ENCODE data around the gene ITGA7. TPM values are rescaled to one million over a fixed set of nuclear protein-coding genes. Genes with fewer than 3 reads are reported as not detected.
A peak's percentile ranks its signal among the peaks of the same experiment; 100 is the strongest.

ITGA7 gene
- total RNA-seq, 2 donors from 2014 or later: 285 to 317 TPM

DNA sequence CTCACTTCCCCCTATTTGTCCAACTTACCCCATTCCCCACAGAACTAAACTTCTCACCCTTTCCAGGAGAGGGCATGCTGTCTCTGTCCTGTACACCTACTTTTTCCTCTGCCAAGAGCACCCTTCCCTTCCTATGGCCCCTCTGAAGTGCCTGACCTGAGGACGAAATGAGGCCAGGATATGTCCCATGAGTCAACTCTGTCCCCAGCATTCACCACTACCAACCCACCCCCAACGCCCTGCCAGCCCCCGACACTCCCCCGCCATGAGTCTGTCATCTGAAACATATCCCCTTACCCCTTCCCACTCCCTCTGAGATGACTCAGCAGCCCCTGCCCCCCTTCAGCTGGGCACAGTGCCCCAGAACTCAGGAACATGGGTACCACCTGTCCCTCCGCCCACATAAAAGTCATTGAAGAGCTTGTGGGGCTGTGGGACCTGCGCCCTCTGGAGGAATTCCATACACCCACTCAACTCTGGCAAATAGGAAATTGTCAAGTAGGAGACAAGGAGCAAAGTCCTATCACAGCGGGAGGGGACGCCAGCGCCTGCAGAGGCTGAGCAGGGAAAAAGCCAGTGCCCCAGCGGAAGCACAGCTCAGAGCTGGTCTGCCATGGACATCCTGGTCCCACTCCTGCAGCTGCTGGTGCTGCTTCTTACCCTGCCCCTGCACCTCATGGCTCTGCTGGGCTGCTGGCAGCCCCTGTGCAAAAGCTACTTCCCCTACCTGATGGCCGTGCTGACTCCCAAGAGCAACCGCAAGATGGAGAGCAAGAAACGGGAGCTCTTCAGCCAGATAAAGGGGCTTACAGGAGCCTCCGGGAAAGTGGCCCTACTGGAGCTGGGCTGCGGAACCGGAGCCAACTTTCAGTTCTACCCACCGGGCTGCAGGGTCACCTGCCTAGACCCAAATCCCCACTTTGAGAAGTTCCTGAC is 26.3 kb downstream of the ITGA7 start:
- H3K4me1 ChIP-seq (ENCODE audit: control insufficient read depth in 1 of 2, low read depth in 2 of 2): peaks cover 6 to 15% of the 10 kb centered on the region in 2 donors
- H3K27me3 ChIP-seq (replicated peaks; ENCODE audit: insufficient read depth): no peaks in the 10 kb centered on the region
- ATAC-seq (ENCODE audit: insufficient number of reproducible peaks, low FRiP score, low read depth): peak; percentile 44
- TF ChIP-seq, protein P1, sequence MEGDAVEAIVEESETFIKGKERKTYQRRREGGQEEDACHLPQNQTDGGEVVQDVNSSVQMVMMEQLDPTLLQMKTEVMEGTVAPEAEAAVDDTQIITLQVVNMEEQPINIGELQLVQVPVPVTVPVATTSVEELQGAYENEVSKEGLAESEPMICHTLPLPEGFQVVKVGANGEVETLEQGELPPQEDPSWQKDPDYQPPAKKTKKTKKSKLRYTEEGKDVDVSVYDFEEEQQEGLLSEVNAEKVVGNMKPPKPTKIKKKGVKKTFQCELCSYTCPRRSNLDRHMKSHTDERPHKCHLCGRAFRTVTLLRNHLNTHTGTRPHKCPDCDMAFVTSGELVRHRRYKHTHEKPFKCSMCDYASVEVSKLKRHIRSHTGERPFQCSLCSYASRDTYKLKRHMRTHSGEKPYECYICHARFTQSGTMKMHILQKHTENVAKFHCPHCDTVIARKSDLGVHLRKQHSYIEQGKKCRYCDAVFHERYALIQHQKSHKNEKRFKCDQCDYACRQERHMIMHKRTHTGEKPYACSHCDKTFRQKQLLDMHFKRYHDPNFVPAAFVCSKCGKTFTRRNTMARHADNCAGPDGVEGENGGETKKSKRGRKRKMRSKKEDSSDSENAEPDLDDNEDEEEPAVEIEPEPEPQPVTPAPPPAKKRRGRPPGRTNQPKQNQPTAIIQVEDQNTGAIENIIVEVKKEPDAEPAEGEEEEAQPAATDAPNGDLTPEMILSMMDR (IDR thresholded peaks at IDR 0.05): peak; percentile 36
- peak overlapping the region; percentile 34 to 47 for H3K27ac ChIP-seq
- peaks cover 16% of the 10 kb centered on the region for H3K36me3 ChIP-seq
- no peaks in the 10 kb centered on the region for H3K9me3 ChIP-seq
- DNase-seq (ENCODE audit: low spot score): peak; percentile 63
- peak overlapping the region; percentile 51 for H3K4me3 ChIP-seq

DNA sequence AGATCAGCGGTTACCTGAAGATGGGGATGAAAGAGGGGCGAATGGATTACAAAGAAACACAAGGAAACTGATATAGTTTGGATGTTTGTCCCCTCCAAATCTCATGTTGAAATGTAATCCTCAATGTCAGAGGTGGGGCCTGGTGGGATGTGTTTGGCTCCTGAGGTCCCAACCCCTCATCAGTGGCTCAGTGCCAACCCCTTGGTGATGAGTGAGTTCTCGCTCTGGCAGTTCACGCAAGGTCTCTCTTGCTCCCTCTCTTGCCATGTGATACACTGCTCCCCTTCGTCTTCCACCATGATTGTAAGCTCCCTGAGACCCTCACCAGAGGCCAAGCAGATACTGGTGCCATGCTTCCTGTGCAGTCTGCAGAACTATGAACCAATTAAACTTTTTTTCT is 28.0 kb downstream of the ITGA7 start:
- Histone ChIP-seq H3K4me1 (ENCODE audit: control insufficient read depth in 1 of 2, low read depth in 2 of 2) (peaks cover 6 to 15% of the 10 kb centered on the region in 2 donors), H3K36me3 (no peaks in the 10 kb centered on the region), H3K27me3 (replicated peaks; ENCODE audit: insufficient read depth) (no peaks in the 10 kb centered on the region), H3K9me3 (no peaks in the 10 kb centered on the region), H3K27ac (no peak overlapping the region), H3K4me3 (no peak overlapping the region)
- TF ChIP-seq, protein P1 (IDR thresholded peaks at IDR 0.05): no peak
- DNase-seq (ENCODE audit: low spot score) (no peak), ATAC-seq (ENCODE audit: insufficient number of reproducible peaks, low FRiP score, low read depth) (no peak)

DNA sequence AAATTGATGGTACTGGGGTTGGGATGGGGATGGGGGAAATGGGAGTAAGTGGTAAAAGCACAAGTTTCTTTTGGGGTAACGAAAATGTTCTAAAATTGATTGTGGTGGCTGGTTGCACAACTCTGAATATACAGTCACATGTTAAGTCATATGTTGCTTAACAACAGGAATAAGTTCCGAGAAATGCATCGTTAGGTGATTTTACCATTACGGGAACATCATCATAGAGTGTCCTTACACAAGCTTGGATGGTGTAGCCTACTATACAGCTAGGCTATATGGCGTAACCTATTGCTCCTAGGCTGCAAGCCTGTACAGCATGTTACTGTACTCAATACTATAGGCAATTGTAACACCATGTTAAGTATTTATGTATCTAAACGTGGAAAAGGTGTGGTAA is 31.0 kb downstream of the ITGA7 start:
- DNase-seq (ENCODE audit: low spot score): no peak
- ATAC-seq (ENCODE audit: insufficient number of reproducible peaks, low FRiP score, low read depth): no peak

DNA sequence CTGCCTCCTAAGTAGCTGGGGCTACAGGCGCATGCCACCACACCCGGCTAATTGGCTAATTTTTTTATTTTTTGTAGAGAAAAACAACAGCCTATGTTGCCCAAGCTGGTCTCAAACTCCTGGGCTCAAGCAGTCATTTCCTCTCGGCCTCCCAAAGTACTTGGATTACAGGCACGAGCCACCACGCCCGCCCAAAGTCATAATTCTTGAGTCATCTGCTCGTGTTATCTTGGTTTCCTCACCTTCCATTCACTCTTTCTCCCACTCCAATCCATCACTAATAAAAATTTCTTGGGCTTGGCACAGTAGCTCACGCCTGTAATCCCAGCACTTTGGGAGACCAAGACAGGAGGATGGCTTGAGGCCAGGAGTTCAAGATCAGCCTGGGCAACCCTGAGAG is 32.0 kb downstream of the ITGA7 start:
- Histone ChIP-seq H3K4me3 (no peak overlapping the region), H3K36me3 (no peaks in the 10 kb centered on the region), H3K4me1 (ENCODE audit: control insufficient read depth in 1 of 2, low read depth in 2 of 2) (no peaks in the 10 kb centered on the region), H3K27me3 (replicated peaks; ENCODE audit: insufficient read depth) (no peaks in the 10 kb centered on the region), H3K27ac (no peak overlapping the region), H3K9me3 (no peaks in the 10 kb centered on the region)
- ATAC-seq (ENCODE audit: insufficient number of reproducible peaks, low FRiP score, low read depth) (no peak), DNase-seq (ENCODE audit: low spot score) (no peak)
- TF ChIP-seq, protein P1 (IDR thresholded peaks at IDR 0.05): no peak

More for the DNA sequence above, 31.0 kb downstream of the ITGA7 start:
- Histone ChIP-seq H3K27ac (no peak overlapping the region), H3K27me3 (replicated peaks; ENCODE audit: insufficient read depth) (no peaks in the 10 kb centered on the region), H3K4me1 (ENCODE audit: control insufficient read depth in 1 of 2, low read depth in 2 of 2) (peaks cover 3 to 7% of the 10 kb centered on the region in 2 donors), H3K4me3 (no peak overlapping the region), H3K36me3 (no peaks in the 10 kb centered on the region), H3K9me3 (no peaks in the 10 kb centered on the region)
- TF ChIP-seq, protein P1 (IDR thresholded peaks at IDR 0.05): no peak

DNA sequence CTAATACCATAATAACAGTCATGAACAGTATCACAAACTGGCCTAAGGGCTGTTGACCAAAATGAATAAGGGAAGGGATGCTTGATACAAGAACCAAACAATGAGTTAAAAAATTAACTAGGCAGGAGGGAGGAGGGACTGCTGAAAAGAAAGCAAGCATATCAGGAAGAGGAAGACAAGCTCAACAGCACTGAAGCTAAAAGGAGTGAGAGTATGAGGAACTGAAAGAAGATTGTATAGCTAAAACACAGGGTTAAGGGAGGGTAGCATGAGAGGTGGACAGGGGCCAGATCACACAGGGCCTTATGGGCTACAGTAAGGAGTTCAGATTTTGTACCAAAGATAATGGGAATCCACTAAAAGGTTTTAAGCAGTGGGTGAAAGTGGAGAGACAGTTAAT is 34.1 kb downstream of the ITGA7 start:
- H3K4me3 ChIP-seq: no peak overlapping the region
- no peaks in the 10 kb centered on the region for H3K27me3 ChIP-seq (replicated peaks; ENCODE audit: insufficient read depth)
- H3K9me3 ChIP-seq: no peaks in the 10 kb centered on the region
- DNase-seq (ENCODE audit: low spot score) (no peak), ATAC-seq (ENCODE audit: insufficient number of reproducible peaks, low FRiP score, low read depth) (no peak)
- H3K36me3 ChIP-seq: no peaks in the 10 kb centered on the region
- no peaks in the 10 kb centered on the region for H3K4me1 ChIP-seq (ENCODE audit: control insufficient read depth in 1 of 2, low read depth in 2 of 2)
- TF ChIP-seq, protein P1 (IDR thresholded peaks at IDR 0.05): no peak
- no peak overlapping the region for H3K27ac ChIP-seq

Measured in thoracic aorta (tissue), 2 donors.